GM23248 (cell line): Measurements from ENCODE around the gene COMP.

Source experiments
- EZH2 ChIP-seq: fragments of 200-600 bp; sonication (generic); IDR thresholded peaks from 2 replicates; pipeline ENCODE4 v1.6.1; 2018; ENCODE audit warnings: antibody characterized with exemption, mild to moderate bottlenecking; ENCODE audit not compliant: insufficient read depth, poor library complexity, severe bottlenecking
- EZH2phosphoT487 ChIP-seq: fragments of 200-600 bp; sonication (generic); IDR thresholded peaks from 2 replicates; pipeline ENCODE4 v1.6.1; 2018; ENCODE audit warnings: antibody characterized with exemption, moderate library complexity, mild to moderate bottlenecking, low read depth; ENCODE audit not compliant: insufficient read depth

GRCh38 chr19:18756896-18757295 lies 34.2 kb downstream of the COMP start:
- TF ChIP-seq EZH2phosphoT487: no peak
- no peak for TF ChIP-seq EZH2
